Prostate gland (tissue), 2 donors: ENCODE results near the gene TOP2B.

ENCODE experiments used
- POLR2A ChIP-seq: fragments of 450-650 bp; IDR thresholded peaks from one replicate; pipeline ENCODE4 v1.6.1; 2016; ENCODE audit warnings: antibody characterized with exemption, mild to moderate bottlenecking
- POLR2AphosphoS5 ChIP-seq: sonication (generic); formaldehyde crosslinking; IDR thresholded peaks from one replicate; pipeline ENCODE4 v1.6.1; 2017; ENCODE audit warnings: antibody characterized with exemption
- TF ChIP-seq, protein P1 (sequence below), 4 experiments: fragments of 200-600 bp in 2 of 4; fragments of 450-650 bp in 2 of 4; sonication (generic) in 2 of 4; IDR thresholded peaks; 1 replicate in 3 of 4; 2 replicates in 1 of 4; pipeline ENCODE4 v1.5.1; 2016 to 2019; ENCODE audit warnings: antibody characterized with exemption in 4 of 4, mild to moderate bottlenecking in 2 of 4, moderate library complexity in 2 of 4

DNA sequence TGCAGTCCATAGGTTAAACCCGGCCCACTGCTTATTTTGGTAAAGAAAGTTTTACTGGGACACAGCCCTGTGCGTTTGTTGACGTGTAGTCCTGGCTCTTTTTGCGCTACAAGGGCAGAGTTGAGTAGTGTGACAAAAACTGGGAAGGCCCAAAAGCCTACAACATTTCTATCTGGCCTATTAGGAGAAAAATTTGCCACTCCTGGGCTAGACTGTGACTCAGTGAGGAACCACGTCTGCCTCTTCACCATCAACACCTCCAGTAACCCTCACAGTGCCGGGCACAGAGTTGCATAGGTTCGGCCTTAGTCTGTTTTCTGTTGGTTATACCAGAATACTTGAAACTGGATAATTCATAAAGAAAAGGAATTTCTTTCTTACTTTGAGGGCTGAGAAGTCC, 110.3 kb downstream of the TOP2B start:
- TF ChIP-seq POLR2A (no peak), POLR2AphosphoS5 (no peak)
- TF ChIP-seq, protein P1, sequence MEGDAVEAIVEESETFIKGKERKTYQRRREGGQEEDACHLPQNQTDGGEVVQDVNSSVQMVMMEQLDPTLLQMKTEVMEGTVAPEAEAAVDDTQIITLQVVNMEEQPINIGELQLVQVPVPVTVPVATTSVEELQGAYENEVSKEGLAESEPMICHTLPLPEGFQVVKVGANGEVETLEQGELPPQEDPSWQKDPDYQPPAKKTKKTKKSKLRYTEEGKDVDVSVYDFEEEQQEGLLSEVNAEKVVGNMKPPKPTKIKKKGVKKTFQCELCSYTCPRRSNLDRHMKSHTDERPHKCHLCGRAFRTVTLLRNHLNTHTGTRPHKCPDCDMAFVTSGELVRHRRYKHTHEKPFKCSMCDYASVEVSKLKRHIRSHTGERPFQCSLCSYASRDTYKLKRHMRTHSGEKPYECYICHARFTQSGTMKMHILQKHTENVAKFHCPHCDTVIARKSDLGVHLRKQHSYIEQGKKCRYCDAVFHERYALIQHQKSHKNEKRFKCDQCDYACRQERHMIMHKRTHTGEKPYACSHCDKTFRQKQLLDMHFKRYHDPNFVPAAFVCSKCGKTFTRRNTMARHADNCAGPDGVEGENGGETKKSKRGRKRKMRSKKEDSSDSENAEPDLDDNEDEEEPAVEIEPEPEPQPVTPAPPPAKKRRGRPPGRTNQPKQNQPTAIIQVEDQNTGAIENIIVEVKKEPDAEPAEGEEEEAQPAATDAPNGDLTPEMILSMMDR (IDR thresholded peaks at IDR 0.05): no peak
